ENCODE measurements around the gene SORCS1.

GRCh38 chr10:106608066-106608465 lies 556.4 kb downstream of the SORCS1 start:
- TF ChIP-seq CTCF (IDR thresholded peaks at IDR 0.05): no peak
- no peak for TF ChIP-seq POLR2A (IDR thresholded peaks at IDR 0.05)

Measured in right lobe of liver (tissue), 4 donors.